CD8-positive, alpha-beta memory T cell (primary cell): ENCODE data around the gene RFESD. TPM values are rescaled to one million over a fixed set of nuclear protein-coding genes. Genes with fewer than 3 reads are reported as not detected.
A peak's percentile ranks its signal among the peaks of the same experiment; 100 is the strongest.

ENCODE experiments used
- CTCF ChIA-PET: fragments of 350-600 bp; sonication (Branson Sonifier 250); formaldehyde crosslinking; loops from one replicate; lab custom pipeline; 2021; ENCODE audit warnings: antibody characterized with exemption; lab: Charles Lee
- POLR2A ChIA-PET: fragments of 350-600 bp; sonication (Branson Sonifier 250); formaldehyde crosslinking; loops from one replicate; lab custom pipeline; 2021; ENCODE audit warnings: antibody characterized with exemption; lab: Charles Lee
- DNase-seq, 5 donors: peaks; one replicate each; pipeline versions ENCODE4 v3.0.0 to v3.0.0-alpha.2; 2020 to 2022; ENCODE audit warnings: mixed read lengths in 1 of 5
- H3K27ac ChIP-seq: one replicate; pipeline ENCODE4 v1.7.0; 2013; ENCODE audit warnings: low read depth, mild to moderate bottlenecking, low read length, moderate library complexity
- H3K27me3 ChIP-seq: 2 replicates; pipeline ENCODE4 v1.7.0; 2013; ENCODE audit warnings: low read length, mild to moderate bottlenecking; ENCODE audit not compliant: insufficient read depth, poor library complexity, severe bottlenecking
- H3K36me3 ChIP-seq: 2 replicates; pipeline ENCODE4 v1.7.0; 2013; ENCODE audit warnings: mild to moderate bottlenecking, low read length, moderate library complexity; ENCODE audit not compliant: insufficient read depth
- H3K4me1 ChIP-seq: 2 replicates; pipeline ENCODE4 v1.7.0; 2013; ENCODE audit warnings: mild to moderate bottlenecking, low read length, moderate library complexity; ENCODE audit not compliant: insufficient read depth
- H3K4me3 ChIP-seq: 2 replicates; pipeline ENCODE4 v1.7.0; 2013; ENCODE audit warnings: mild to moderate bottlenecking, low read length
- H3K9me3 ChIP-seq: 2 replicates; pipeline ENCODE4 v1.7.0; 2013; ENCODE audit warnings: mild to moderate bottlenecking, low read length
- H3K27ac Mint-ChIP-seq, 8 donors: one replicate each; pipeline ENCODE4 v1.8.0; 2020 to 2021; ENCODE audit warnings: mixed read lengths in 8 of 8, mild to moderate bottlenecking in 6 of 8, inconsistent platforms in 3 of 8, moderate library complexity in 3 of 8
- H3K27me3 Mint-ChIP-seq, 2 donors: one replicate each; pipeline ENCODE4 v1.8.0; 2020 to 2021; ENCODE audit warnings: mixed read lengths in 2 of 2, mild to moderate bottlenecking in 1 of 2, moderate library complexity in 1 of 2
- H3K36me3 Mint-ChIP-seq, 3 donors: one replicate each; pipeline ENCODE4 v1.8.0; 2020 to 2021; ENCODE audit warnings: mixed read lengths in 3 of 3, inconsistent platforms in 1 of 3, mild to moderate bottlenecking in 1 of 3
- H3K4me1 Mint-ChIP-seq, 3 donors: one replicate each; pipeline ENCODE4 v1.8.0; 2020 to 2021; ENCODE audit warnings: mixed read lengths in 3 of 3, inconsistent platforms in 1 of 3, mild to moderate bottlenecking in 1 of 3
- H3K4me3 Mint-ChIP-seq, 7 donors: one replicate each; pipeline ENCODE4 v1.8.0; 2020 to 2021; ENCODE audit warnings: mixed read lengths in 7 of 7, mild to moderate bottlenecking in 6 of 7, moderate library complexity in 4 of 7, inconsistent platforms in 2 of 7
- H3K9me3 Mint-ChIP-seq, 5 donors: one replicate each; pipeline ENCODE4 v1.8.0; 2020 to 2022; ENCODE audit warnings: mixed read lengths in 5 of 5, mild to moderate bottlenecking in 3 of 5, moderate library complexity in 2 of 5, inconsistent platforms in 1 of 5
- polyA plus RNA-seq: library from polyadenylated mRNA; unstranded; fragments of 300-500 nt; fragmentation: Illumina TruSeq; gene quantifications from one replicate; pipeline ENCODE4 v1.2.3, GENCODE V29; 2021
- total RNA-seq, 2 experiments: library from RNA; stranded (reverse); gene quantifications; one replicate each; pipeline ENCODE4 v1.2.3, GENCODE V29; 2021

RFESD gene
- total and polyA plus RNA-seq, 3 experiments from 2014 or later = 4.2 to 7.2 (median 5.4) TPM

DNA sequence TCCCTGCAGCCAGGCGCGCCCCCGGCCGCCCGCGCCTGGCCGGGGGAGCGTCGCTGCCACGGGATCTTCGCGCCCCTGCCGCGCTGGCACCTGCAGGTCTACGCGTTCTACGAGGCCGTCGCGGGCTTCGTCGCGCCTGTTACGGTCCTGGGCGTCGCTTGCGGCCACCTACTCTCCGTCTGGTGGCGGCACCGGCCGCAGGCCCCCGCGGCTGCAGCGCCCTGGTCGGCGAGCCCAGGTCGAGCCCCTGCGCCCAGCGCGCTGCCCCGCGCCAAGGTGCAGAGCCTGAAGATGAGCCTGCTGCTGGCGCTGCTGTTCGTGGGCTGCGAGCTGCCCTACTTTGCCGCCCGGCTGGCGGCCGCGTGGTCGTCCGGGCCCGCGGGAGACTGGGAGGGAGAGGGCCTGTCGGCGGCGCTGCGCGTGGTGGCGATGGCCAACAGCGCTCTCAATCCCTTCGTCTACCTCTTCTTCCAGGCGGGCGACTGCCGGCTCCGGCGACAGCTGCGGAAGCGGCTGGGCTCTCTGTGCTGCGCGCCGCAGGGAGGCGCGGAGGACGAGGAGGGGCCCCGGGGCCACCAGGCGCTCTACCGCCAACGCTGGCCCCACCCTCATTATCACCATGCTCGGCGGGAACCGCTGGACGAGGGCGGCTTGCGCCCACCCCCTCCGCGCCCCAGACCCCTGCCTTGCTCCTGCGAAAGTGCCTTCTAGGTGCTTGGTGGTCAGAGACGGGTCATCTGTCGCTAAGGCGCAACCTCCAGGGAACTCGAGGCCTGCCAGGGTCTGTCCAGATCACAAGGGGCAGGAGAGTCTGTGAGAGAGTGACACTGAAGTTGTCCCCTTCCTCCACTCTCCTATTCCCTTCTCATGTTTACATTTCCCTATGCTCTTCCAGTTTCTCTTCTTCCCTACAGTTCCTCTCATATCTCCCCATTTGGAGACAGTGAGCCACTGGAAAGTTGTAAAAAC, 25.4 kb upstream of the RFESD start:
- POLR2A ChIA-PET = interaction anchor here (1.5 to 1.8 kb wide), 2 partner anchors 26 to 66 kb away, joined by 4 to 6 read pairs; partner anchors contain the start of genes ARSK, RFESD and SKIC3
- peaks cover 0 to 4% (median 0%) of the 10 kb centered on the region in 3 donors for H3K36me3 Mint-ChIP-seq
- Histone ChIP-seq H3K4me3 (peak overlapping the region; percentile 55), H3K27ac (peak overlapping the region; percentile 19), H3K4me1 (peaks cover 35% of the 10 kb centered on the region), H3K36me3 (no peaks in the 10 kb centered on the region), H3K9me3 (no peaks in the 10 kb centered on the region), H3K27me3 (no peaks in the 10 kb centered on the region)
- CTCF ChIA-PET = interaction anchor here (1.3 to 1.9 kb wide), 2 partner anchors 10 to 65 kb away, joined by 3 to 9 read pairs; no protein-coding TSS in a partner anchor
- no peaks in the 10 kb centered on the region for H3K9me3 Mint-ChIP-seq
- peak overlapping the region; percentile 84 to 93 (median 88) for H3K4me3 Mint-ChIP-seq
- H3K4me1 Mint-ChIP-seq = peaks cover 41 to 68% (median 54%) of the 10 kb centered on the region in 3 donors
- peak; percentile 21 to 54 (median 43) for DNase-seq
- peak overlapping the region in 7 of 8 donors; percentile 63 to 97 (median 83) for H3K27ac Mint-ChIP-seq
- peaks cover 2 to 4% of the 10 kb centered on the region in 2 donors for H3K27me3 Mint-ChIP-seq

DNA sequence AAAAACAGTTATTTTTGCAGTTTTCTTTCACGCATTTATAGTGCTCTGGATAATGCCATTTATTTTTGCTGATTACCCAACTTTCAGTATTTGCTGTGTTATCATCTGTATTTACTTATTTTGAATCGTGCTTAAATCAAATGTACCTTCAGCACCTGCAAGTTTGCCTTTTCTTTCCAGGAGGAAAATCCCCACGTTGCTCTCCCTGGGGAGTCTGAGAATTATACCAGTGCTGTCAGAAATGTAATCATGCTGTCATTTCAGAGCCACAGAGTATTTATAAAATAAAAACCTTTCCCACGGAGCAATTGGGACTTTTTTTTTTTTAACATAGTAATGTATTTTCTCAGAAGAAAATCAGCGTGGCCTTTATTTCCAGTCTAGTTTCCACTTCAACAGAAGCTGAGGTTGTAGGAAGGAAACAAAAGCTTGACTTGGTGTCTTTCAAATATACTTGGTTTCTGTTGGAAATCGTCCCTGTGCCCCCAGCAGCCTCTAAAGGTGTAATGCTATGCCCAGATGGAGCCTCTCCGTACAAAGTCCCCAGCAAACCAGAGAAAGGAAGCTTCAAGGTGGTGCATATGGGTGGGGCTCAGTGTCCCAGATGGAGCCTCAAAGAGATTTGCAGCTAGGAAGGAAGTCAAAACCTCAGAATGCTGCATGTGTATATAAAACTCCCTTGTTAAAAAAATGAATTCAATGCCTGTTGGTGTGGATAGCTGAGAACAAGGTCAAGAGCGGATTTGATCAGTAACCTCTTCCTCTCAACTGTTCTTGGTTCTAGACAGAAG, 24.5 kb upstream of the RFESD start:
- peak overlapping the region; percentile 84 to 93 (median 88) for H3K4me3 Mint-ChIP-seq
- no peaks in the 10 kb centered on the region for H3K9me3 Mint-ChIP-seq
- peaks cover 2 to 4% of the 10 kb centered on the region in 2 donors for H3K27me3 Mint-ChIP-seq
- peak overlapping the region; percentile 19 for H3K27ac ChIP-seq
- H3K27ac Mint-ChIP-seq = peak overlapping the region; percentile 35 to 97 (median 82)
- POLR2A ChIA-PET = interaction anchor here (0.6 to 1.8 kb wide), 9 partner anchors 10 to 252 kb away, joined by 3 to 9 read pairs (median 4); partner anchors contain the start of genes ARSK, RFESD and SKIC3
- peaks cover 39 to 60% (median 50%) of the 10 kb centered on the region in 3 donors for H3K4me1 Mint-ChIP-seq
- no peaks in the 10 kb centered on the region for H3K9me3 ChIP-seq
- H3K4me3 ChIP-seq = peak overlapping the region; percentile 55
- peak in 3 of 5 donors; percentile 30 to 60 (median 59) for DNase-seq
- H3K4me1 ChIP-seq = peaks cover 35% of the 10 kb centered on the region
- CTCF ChIA-PET = interaction anchor here (1.0 to 1.9 kb wide), 6 partner anchors 9 to 160 kb away, joined by 3 to 14 read pairs (median 6); partner anchors contain the start of gene RFESD
- H3K36me3 ChIP-seq = no peaks in the 10 kb centered on the region
- H3K36me3 Mint-ChIP-seq = peaks cover 0 to 4% (median 0%) of the 10 kb centered on the region in 3 donors
- no peaks in the 10 kb centered on the region for H3K27me3 ChIP-seq

DNA sequence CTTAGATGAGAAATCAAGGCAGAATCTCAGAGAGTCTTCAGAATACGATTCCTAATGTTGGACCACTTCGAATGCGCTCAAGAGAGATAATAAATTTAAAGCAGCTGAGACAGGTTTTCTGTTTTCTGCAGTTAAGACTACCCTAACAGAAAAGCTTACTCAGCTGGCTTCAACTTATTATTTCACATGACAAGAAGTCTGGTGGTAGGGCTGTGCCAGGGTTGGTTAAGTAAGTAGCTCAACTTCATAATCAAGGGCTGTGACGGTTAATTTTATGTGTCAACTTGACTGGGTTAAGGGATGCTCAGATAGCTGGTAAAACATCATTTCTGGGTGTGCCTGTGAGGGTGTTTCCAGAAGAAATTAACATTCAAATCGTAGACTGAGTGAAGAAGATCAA, 22.9 kb upstream of the RFESD start:
- ChIA-PET CTCF (interaction anchor here (1.1 to 1.9 kb wide), 2 partner anchors 21 to 23 kb away, joined by 4 to 14 read pairs; partner anchors contain the start of gene RFESD), POLR2A (no interaction called here)
- Mint-ChIP-seq H3K4me3 (peak overlapping the region in 1 of 7 donors; percentile 16), H3K36me3 (peaks cover 0 to 4% (median 0%) of the 10 kb centered on the region in 3 donors), H3K27ac (peak overlapping the region in 4 of 8 donors; percentile 21 to 82 (median 48)), H3K27me3 (peaks cover under 1% of the 10 kb centered on the region in 2 donors), H3K4me1 (peaks cover 32 to 48% (median 42%) of the 10 kb centered on the region in 3 donors), H3K9me3 (no peaks in the 10 kb centered on the region)
- Histone ChIP-seq H3K27ac (no peak overlapping the region), H3K4me3 (no peak overlapping the region), H3K4me1 (peaks cover 34% of the 10 kb centered on the region), H3K36me3 (no peaks in the 10 kb centered on the region), H3K9me3 (no peaks in the 10 kb centered on the region), H3K27me3 (no peaks in the 10 kb centered on the region)
- DNase-seq = no peak

DNA sequence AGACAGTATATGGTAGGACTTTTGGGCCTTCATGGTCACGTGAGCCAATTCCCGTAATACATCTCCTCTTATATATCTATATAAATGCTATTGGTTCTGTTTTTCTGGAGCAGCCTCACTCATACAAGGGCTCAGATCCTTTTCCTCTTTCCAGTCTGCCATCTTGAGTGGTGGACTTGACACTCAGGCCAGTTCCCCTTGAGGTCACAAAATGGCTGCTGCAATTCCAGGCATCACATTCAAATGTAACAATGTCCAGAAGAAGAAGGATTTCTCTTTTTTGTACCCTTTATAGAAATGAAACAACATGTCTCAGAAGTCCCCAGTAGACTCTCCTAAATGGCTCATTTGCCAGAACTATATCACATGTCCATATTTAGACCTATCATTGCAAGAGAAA, 22.2 kb upstream of the RFESD start:
- no peak overlapping the region for H3K27ac ChIP-seq
- H3K4me1 ChIP-seq = peaks cover 28% of the 10 kb centered on the region
- ChIA-PET POLR2A (no interaction called here), CTCF (no interaction called here)
- Mint-ChIP-seq H3K4me1 (peaks cover 29 to 42% (median 36%) of the 10 kb centered on the region in 3 donors), H3K4me3 (peak overlapping the region in 1 of 7 donors; percentile 16), H3K9me3 (no peaks in the 10 kb centered on the region), H3K27me3 (no peaks in the 10 kb centered on the region), H3K27ac (peak overlapping the region in 2 of 8 donors; percentile 17 to 30), H3K36me3 (peaks cover 0 to 4% (median 0%) of the 10 kb centered on the region in 3 donors)
- no peaks in the 10 kb centered on the region for H3K36me3 ChIP-seq
- H3K4me3 ChIP-seq = no peak overlapping the region
- no peaks in the 10 kb centered on the region for H3K27me3 ChIP-seq
- DNase-seq = no peak
- H3K9me3 ChIP-seq = no peaks in the 10 kb centered on the region

DNA sequence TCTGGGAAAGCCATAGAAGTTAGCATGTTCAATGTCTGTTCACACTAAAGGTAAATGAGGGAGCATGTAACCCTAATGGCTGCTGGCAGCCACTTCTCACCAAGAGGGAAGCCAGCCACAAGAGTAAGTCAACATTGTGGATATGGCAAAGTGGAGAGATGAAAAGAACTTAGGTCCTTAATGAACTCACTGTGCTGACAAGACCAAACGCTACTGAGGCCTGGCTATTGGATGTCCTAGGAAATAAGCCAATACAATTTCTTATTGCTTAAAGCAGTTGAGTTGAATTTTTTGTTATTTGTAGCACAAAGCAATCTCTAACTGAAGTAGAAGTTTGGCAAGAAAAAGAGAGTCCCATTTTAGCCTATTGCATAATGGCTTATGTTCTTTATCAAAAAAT, 19.9 kb upstream of the RFESD start:
- ChIA-PET CTCF (no interaction called here), POLR2A (no interaction called here)
- H3K27me3 ChIP-seq = no peaks in the 10 kb centered on the region
- H3K27ac ChIP-seq = no peak overlapping the region
- no peaks in the 10 kb centered on the region for H3K27me3 Mint-ChIP-seq
- H3K9me3 Mint-ChIP-seq = peaks cover 0 to 2% (median 0%) of the 10 kb centered on the region in 5 donors
- no peak overlapping the region for H3K4me3 ChIP-seq
- no peaks in the 10 kb centered on the region for H3K36me3 Mint-ChIP-seq
- no peak for DNase-seq
- H3K27ac Mint-ChIP-seq = peak overlapping the region in 1 of 8 donors; percentile 6
- H3K36me3 ChIP-seq = no peaks in the 10 kb centered on the region
- H3K4me3 Mint-ChIP-seq = no peak overlapping the region
- H3K4me1 ChIP-seq = peaks cover 25% of the 10 kb centered on the region
- H3K9me3 ChIP-seq = no peaks in the 10 kb centered on the region
- H3K4me1 Mint-ChIP-seq = peaks cover 23 to 35% (median 28%) of the 10 kb centered on the region in 3 donors

DNA sequence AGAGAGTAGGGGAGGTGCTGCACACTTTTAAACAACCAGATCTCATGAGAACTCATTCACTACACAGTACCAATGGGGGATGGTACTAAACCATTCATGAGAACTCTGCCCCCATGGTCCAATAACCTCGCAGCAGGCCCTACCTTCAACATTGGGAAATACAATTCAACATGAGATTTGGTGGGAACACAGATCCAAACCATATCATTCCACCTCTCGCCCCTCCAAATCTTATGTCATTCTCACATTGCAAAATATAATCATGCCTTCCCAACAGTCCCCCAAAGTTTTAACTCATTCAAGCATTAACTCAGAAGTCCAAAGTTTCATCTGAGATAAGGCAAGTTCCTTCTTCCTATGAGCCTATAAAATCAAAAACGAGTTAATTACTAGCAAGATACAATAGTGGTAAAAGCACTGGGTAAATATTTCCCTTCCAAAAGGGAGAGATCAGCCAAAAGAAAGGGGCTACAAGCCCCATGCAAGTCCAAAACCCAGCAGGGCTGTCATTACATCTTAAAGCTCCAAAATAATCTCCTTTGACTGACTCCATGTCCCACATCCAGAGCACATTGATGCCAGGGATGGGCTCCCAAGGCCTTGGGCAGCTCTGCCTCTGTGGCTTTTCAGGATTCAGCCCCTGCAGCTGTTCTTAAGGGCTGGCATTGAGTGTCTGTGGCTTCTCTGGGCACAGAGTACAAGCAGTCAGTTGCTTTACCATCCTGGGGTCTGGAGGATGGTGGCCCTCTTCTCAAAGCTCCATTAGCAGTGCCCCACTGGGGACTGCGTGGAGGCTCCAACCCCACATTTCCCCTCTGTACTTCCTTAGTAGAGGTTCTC, 18.4 kb upstream of the RFESD start:
- no peaks in the 10 kb centered on the region for H3K36me3 ChIP-seq
- Mint-ChIP-seq H3K9me3 (peaks cover 0 to 4% (median 0%) of the 10 kb centered on the region in 5 donors), H3K27me3 (no peaks in the 10 kb centered on the region), H3K27ac (no peak overlapping the region), H3K4me3 (no peak overlapping the region), H3K36me3 (no peaks in the 10 kb centered on the region), H3K4me1 (peaks cover 18 to 30% (median 22%) of the 10 kb centered on the region in 3 donors)
- H3K27me3 ChIP-seq = no peaks in the 10 kb centered on the region
- H3K27ac ChIP-seq = no peak overlapping the region
- peaks cover 19% of the 10 kb centered on the region for H3K4me1 ChIP-seq
- CTCF ChIA-PET = no interaction called here
- no peak overlapping the region for H3K4me3 ChIP-seq
- no peak for DNase-seq
- H3K9me3 ChIP-seq = no peaks in the 10 kb centered on the region
- POLR2A ChIA-PET = no interaction called here

DNA sequence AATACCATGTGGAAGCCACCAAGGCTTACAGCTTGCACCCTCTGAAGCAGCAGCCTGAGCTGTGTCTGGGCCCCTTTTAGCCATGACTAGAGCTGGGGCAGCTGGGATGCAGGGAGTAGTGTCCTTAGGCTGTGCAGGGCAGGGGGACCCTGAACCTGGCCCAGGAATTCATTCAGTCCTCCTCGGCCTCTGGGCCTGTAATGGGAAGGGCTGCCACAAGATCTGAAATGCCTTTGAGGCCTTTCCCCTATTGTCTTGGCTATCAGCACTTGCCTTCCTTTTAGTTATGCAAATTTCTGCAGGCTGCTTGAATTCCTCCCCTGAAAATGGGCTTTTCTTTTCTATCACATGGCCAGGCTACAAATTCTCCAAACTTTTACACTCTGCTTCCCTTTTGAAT, 17.6 kb upstream of the RFESD start:
- no peaks in the 10 kb centered on the region for H3K27me3 Mint-ChIP-seq
- peaks cover 13 to 26% (median 15%) of the 10 kb centered on the region in 3 donors for H3K4me1 Mint-ChIP-seq
- H3K27ac ChIP-seq = no peak overlapping the region
- H3K36me3 Mint-ChIP-seq = no peaks in the 10 kb centered on the region
- ChIA-PET POLR2A (no interaction called here), CTCF (no interaction called here)
- H3K9me3 Mint-ChIP-seq = peaks cover 0 to 4% (median 0%) of the 10 kb centered on the region in 5 donors
- no peaks in the 10 kb centered on the region for H3K27me3 ChIP-seq
- H3K36me3 ChIP-seq = no peaks in the 10 kb centered on the region
- H3K27ac Mint-ChIP-seq = no peak overlapping the region
- no peak for DNase-seq
- no peaks in the 10 kb centered on the region for H3K9me3 ChIP-seq
- peaks cover 15% of the 10 kb centered on the region for H3K4me1 ChIP-seq
- no peak overlapping the region for H3K4me3 ChIP-seq
- no peak overlapping the region for H3K4me3 Mint-ChIP-seq
